ENCODE data around the gene DIS3L.

The DIS3L gene

GRCh38 chr15:66276546-66276945 is 16.8 kb upstream of the DIS3L start (continued):
- TF ChIP-seq TSHZ2 (CRISPR knock-in tag; IDR thresholded peaks at IDR 0.05): no peak
- no peak for TF ChIP-seq BACH2 (CRISPR knock-in tag; IDR thresholded peaks at IDR 0.05; ENCODE audit: borderline replicate concordance)
- TF ChIP-seq RARB (CRISPR knock-in tag; IDR thresholded peaks at IDR 0.05): no peak
- TF ChIP-seq CSRNP3 (CRISPR knock-in tag; IDR thresholded peaks at IDR 0.05): no peak
- TF ChIP-seq CSDC2 (CRISPR knock-in tag; IDR thresholded peaks at IDR 0.05): no peak

GRCh38 chr15:66278056-66278455 is 15.3 kb upstream of the DIS3L start:
- no peak for ATAC-seq
- TF ChIP-seq ZFP3 (CRISPR knock-in tag; IDR thresholded peaks at IDR 0.05) (no peak), CREB5 (CRISPR knock-in tag; IDR thresholded peaks at IDR 0.05; ENCODE audit: low read depth) (no peak), RARB (CRISPR knock-in tag; IDR thresholded peaks at IDR 0.05) (no peak), ARNTL (CRISPR knock-in tag; IDR thresholded peaks at IDR 0.05; ENCODE audit: borderline replicate concordance, low read depth) (no peak), ZNF8 (CRISPR knock-in tag; IDR thresholded peaks at IDR 0.05) (no peak), ZNF565 (CRISPR knock-in tag; conservative IDR thresholded peaks at IDR 0.05; ENCODE audit: low read depth) (no peak), PPARA (CRISPR knock-in tag; IDR thresholded peaks at IDR 0.05; ENCODE audit: borderline replicate concordance) (no peak), SNAI2 (CRISPR knock-in tag; IDR thresholded peaks at IDR 0.05) (no peak), GLIS3 (CRISPR knock-in tag; IDR thresholded peaks at IDR 0.05) (no peak)

- TF ChIP-seq ZNF8 (CRISPR knock-in tag; IDR thresholded peaks at IDR 0.05) (no peak), TOX (CRISPR knock-in tag; IDR thresholded peaks at IDR 0.05; ENCODE audit: borderline replicate concordance) (no peak), SNAI2 (CRISPR knock-in tag; IDR thresholded peaks at IDR 0.05) (no peak), ESRRG (CRISPR knock-in tag; IDR thresholded peaks at IDR 0.05) (no peak), ZFP30 (CRISPR knock-in tag; IDR thresholded peaks at IDR 0.05) (no peak), POU6F1 (CRISPR knock-in tag; IDR thresholded peaks at IDR 0.05; ENCODE audit: borderline replicate concordance, low read depth) (no peak), ZFP3 (CRISPR knock-in tag; IDR thresholded peaks at IDR 0.05) (no peak), GLIS3 (CRISPR knock-in tag; IDR thresholded peaks at IDR 0.05) (no peak), ISL1 (CRISPR knock-in tag; IDR thresholded peaks at IDR 0.05) (no peak), ZC3H10 (CRISPR knock-in tag; IDR thresholded peaks at IDR 0.05) (no peak), CSDC2 (CRISPR knock-in tag; IDR thresholded peaks at IDR 0.05) (no peak), BACH2 (CRISPR knock-in tag; IDR thresholded peaks at IDR 0.05; ENCODE audit: borderline replicate concordance) (no peak), PATZ1 (CRISPR knock-in tag; IDR thresholded peaks at IDR 0.05; ENCODE audit: borderline replicate concordance) (no peak), CREB5 (CRISPR knock-in tag; IDR thresholded peaks at IDR 0.05; ENCODE audit: low read depth) (no peak), PPARA (CRISPR knock-in tag; IDR thresholded peaks at IDR 0.05; ENCODE audit: borderline replicate concordance) (no peak), ARNTL (CRISPR knock-in tag; IDR thresholded peaks at IDR 0.05; ENCODE audit: borderline replicate concordance, low read depth) (no peak), CSRNP3 (CRISPR knock-in tag; IDR thresholded peaks at IDR 0.05) (no peak), TSHZ2 (CRISPR knock-in tag; IDR thresholded peaks at IDR 0.05) (no peak)
- no peak for ATAC-seq
Observed at GRCh38 chr15:66278671-66279070, 14.7 kb upstream of the DIS3L start.

All from SK-N-SH treated with all-trans-retinoic acid at 6 μM for 48 hours (cell line).